Lung (tissue), 12 donors: ENCODE data around the gene TMTC2. TPM values are rescaled to one million over a fixed set of nuclear protein-coding genes. Genes with fewer than 3 reads are reported as not detected.

Experiments
- ATAC-seq: fragments of 200-7000 bp; cut with Tn5 transposase; one replicate; pipeline ENCODE4 v1.9.1; 2020; ENCODE audit warnings: moderate number of reproducible peaks; ENCODE audit not compliant: insufficient read depth, low FRiP score
- DNase-seq, 3 donors: peaks; one replicate each; pipeline ENCODE4 v3.0.0-alpha.2; 2013 to 2017
- H3K27ac ChIP-seq, 2 donors: one replicate each; pipeline ENCODE4 v1.5.1; 2013; ENCODE audit warnings: mild to moderate bottlenecking in 2 of 2, moderate library complexity in 2 of 2, control low read depth in 1 of 2, inconsistent platforms in 1 of 2, low read depth in 1 of 2, low read length in 1 of 2
- H3K27me3 ChIP-seq, 3 donors: one replicate each; pipeline ENCODE4 v1.5.1; 2013; ENCODE audit warnings: low read length in 2 of 3; ENCODE audit not compliant: control insufficient read depth in 3 of 3, insufficient read depth in 3 of 3
- H3K36me3 ChIP-seq, 4 donors: one replicate each; pipeline ENCODE4 v1.5.1; 2013; ENCODE audit warnings: low read length in 4 of 4, mild to moderate bottlenecking in 1 of 4, moderate library complexity in 1 of 4; ENCODE audit not compliant: control insufficient read depth in 4 of 4, insufficient read depth in 4 of 4
- H3K4me1 ChIP-seq, 5 donors: one replicate each; pipeline ENCODE4 v1.5.1; 2013; ENCODE audit warnings: low read length in 5 of 5, mild to moderate bottlenecking in 2 of 5, moderate library complexity in 1 of 5; ENCODE audit not compliant: control insufficient read depth in 5 of 5, insufficient read depth in 5 of 5
- H3K4me3 ChIP-seq: one replicate; pipeline ENCODE4 v1.5.1; 2013; ENCODE audit warnings: mild to moderate bottlenecking, control low read depth, moderate library complexity
- H3K9ac ChIP-seq, 2 donors: one replicate each; pipeline ENCODE4 v1.5.1; 2013; ENCODE audit warnings: low read length in 2 of 2, control low read depth in 1 of 2; ENCODE audit not compliant: insufficient read depth in 1 of 2
- H3K9me3 ChIP-seq, 4 donors: one replicate each; pipeline ENCODE4 v1.5.1; 2013; ENCODE audit warnings: low read length in 3 of 4, mild to moderate bottlenecking in 1 of 4, moderate library complexity in 1 of 4; ENCODE audit not compliant: control insufficient read depth in 4 of 4, insufficient read depth in 3 of 4
- CTCF ChIP-seq: IDR thresholded peaks from 2 replicates; pipeline ENCODE4 v1.5.1; 2012; ENCODE audit warnings: mild to moderate bottlenecking; ENCODE audit errors: control extremely low read depth, extremely low read depth
- WGBS, 2 donors: extraction: QIAGEN DNeasy Blood & Tissue Kit; methylation state at CpG; one replicate each; pipeline ENCODE4 v1.1.7; 2013; 5-methylcytosine and 5-hydroxymethylcytosine counted together
- polyA plus RNA-seq, 2 donors: library from polyadenylated mRNA; stranded (reverse); fragments of 200-250 nt; gene quantifications; one replicate each; pipeline ENCODE4 v1.2.1, GENCODE V29; 2013
- total RNA-seq, 2 donors: library from RNA; depleted of rRNA in 1 of 2; stranded (reverse); fragments of >200 nt in 1 of 2; gene quantifications; one replicate each; pipeline ENCODE4 v1.2.1, GENCODE V29; 2014 to 2021
- donor health status: control.
- donor health status: control.
- donor health status: Bipolar disorder and iron deficiency.
- donor health status: healthy.
- donor health status: DM: yes; HTN: yes; CAD: no.

Gene TMTC2
- total and polyA plus RNA-seq, 4 donors, result 5.3 to 77.1 (median 14.0) TPM

- ATAC-seq, result no peak
- DNase-seq, result no peak
- Histone ChIP-seq H3K36me3 (peaks cover 0 to 8% (median 2%) of the 10 kb centered on the region in 4 donors), H3K4me1 (no peaks in the 10 kb centered on the region), H3K4me3 (no peak overlapping the region), H3K27ac (no peak overlapping the region), H3K27me3 (no peaks in the 10 kb centered on the region), H3K9me3 (no peaks in the 10 kb centered on the region), H3K9ac (no peak overlapping the region)
- WGBS, 2 donors, result 90 to 96% methylated on average over 4 of the region's 4 CpGs
- TF ChIP-seq CTCF, result no peak
Observed at GRCh38 chr12:82805812-82806497, 119.2 kb downstream of the TMTC2 start.

- Histone ChIP-seq H3K9ac (no peak overlapping the region), H3K4me1 (no peaks in the 10 kb centered on the region), H3K27me3 (no peaks in the 10 kb centered on the region), H3K36me3 (peaks cover 0 to 8% (median 2%) of the 10 kb centered on the region in 4 donors), H3K27ac (no peak overlapping the region), H3K4me3 (no peak overlapping the region), H3K9me3 (no peaks in the 10 kb centered on the region)
- ATAC-seq, result no peak
- no peak for DNase-seq
- TF ChIP-seq CTCF, result no peak
Observed at GRCh38 chr12:82807132-82807737, 120.5 kb downstream of the TMTC2 start.

GRCh38 chr12:82810568-82810967 lies 123.9 kb downstream of the TMTC2 start:
- Histone ChIP-seq H3K9ac (no peak overlapping the region), H3K27me3 (no peaks in the 10 kb centered on the region), H3K27ac (no peak overlapping the region), H3K4me3 (no peak overlapping the region), H3K9me3 (no peaks in the 10 kb centered on the region), H3K4me1 (no peaks in the 10 kb centered on the region), H3K36me3 (no peaks in the 10 kb centered on the region)
- no peak for TF ChIP-seq CTCF
- DNase-seq (no peak), ATAC-seq (no peak)
- 95% methylated on average over 5 of the region's 5 CpGs for WGBS, 2 donors
